Large intestine (tissue), 3 donors: Measurements from ENCODE around the gene CD200R1. TPM values are rescaled to one million over a fixed set of nuclear protein-coding genes. Genes with fewer than 3 reads are reported as not detected.
"Not testable (repeated sequence)": the region's sequence is repeated elsewhere in the genome, so short reads cannot be mapped to it uniquely, and the experiment has no call there.

Experiments
- DNase-seq, 2 donors: peaks; one replicate each; pipeline versions ENCODE4 v3.0.0 to v3.0.0-alpha.2; 2013
- H3K27ac ChIP-seq: one replicate; pipeline ENCODE4 v1.5.1; 2013; ENCODE audit warnings: low read length
- H3K27me3 ChIP-seq: 2 replicates; pipeline ENCODE4 v1.6.1; 2013; ENCODE audit warnings: low read length; ENCODE audit not compliant: control insufficient read depth, insufficient read depth
- H3K36me3 ChIP-seq: 2 replicates; pipeline ENCODE4 v1.6.1; 2013; ENCODE audit warnings: low read length; ENCODE audit not compliant: control insufficient read depth, insufficient read depth
- H3K4me1 ChIP-seq: one replicate; pipeline ENCODE4 v1.6.1; 2013; ENCODE audit warnings: low read length; ENCODE audit not compliant: control insufficient read depth, insufficient read depth
- H3K4me3 ChIP-seq: one replicate; pipeline ENCODE4 v1.5.1; 2013; ENCODE audit warnings: low read length
- H3K9me3 ChIP-seq: one replicate; pipeline ENCODE4 v1.6.1; 2013; ENCODE audit warnings: mild to moderate bottlenecking, low read depth, low read length, moderate library complexity; ENCODE audit not compliant: control insufficient read depth
- WGBS: methylation state at CpG from one replicate; pipeline ENCODE4 v1.1.5; 2013; ENCODE audit warnings: low lambda C conversion rate; ENCODE audit not compliant: insufficient coverage; 5-methylcytosine and 5-hydroxymethylcytosine counted together
- polyA plus RNA-seq: library from polyadenylated mRNA; unstranded; fragments of 120-200 nt; gene quantifications from one replicate; pipeline ENCODE4 v1.2.1, GENCODE V29; 2013

CD200R1 gene
- polyA plus RNA-seq, 1 donor = 1.7 TPM

DNA sequence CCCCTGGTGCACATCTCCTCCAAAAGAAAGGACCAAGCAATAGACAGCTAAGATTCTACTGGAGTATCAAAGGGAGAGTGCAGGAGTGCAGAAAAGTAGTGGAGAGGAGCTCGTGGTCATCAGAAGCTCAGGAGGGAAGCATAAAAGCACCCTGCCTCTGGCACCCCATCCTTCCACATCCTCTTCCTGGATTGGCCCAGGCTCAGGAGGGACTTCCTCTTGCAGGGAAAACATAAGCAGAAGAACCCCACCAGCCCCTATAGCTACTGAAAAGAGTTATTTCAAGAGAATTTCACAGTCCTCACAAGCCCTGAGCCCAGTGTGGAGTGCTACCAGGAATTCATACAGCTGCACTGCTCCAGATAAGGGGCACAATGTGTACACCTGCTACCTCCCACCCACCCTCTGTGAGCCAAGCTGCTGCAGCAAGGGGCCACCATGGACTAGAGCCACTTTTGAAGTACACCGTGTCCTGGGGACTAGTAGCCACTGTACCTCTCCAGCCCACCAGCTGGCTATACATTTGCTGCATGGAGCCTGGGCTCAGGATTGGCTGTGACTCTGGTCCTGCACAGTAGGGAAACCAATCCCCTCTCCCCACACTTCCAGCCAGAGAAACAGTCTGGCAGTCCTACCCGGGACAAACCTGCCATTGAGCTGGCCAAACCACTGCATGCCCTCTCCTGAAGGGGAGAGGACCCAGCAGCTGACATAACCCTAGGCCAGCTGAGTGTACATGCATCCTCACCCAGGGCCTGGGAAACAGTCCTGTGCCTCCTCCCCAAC is 43.0 kb downstream of the CD200R1 start:
- Histone ChIP-seq H3K36me3 (no peaks in the 10 kb centered on the region), H3K9me3 (no peaks in the 10 kb centered on the region), H3K27me3 (no peaks in the 10 kb centered on the region), H3K4me1 (no peaks in the 10 kb centered on the region), H3K4me3 (no peak overlapping the region), H3K27ac (no peak overlapping the region)
- DNase-seq = no peak
- WGBS = no CpG with 5 or more reads among the region's 3 CpGs

DNA sequence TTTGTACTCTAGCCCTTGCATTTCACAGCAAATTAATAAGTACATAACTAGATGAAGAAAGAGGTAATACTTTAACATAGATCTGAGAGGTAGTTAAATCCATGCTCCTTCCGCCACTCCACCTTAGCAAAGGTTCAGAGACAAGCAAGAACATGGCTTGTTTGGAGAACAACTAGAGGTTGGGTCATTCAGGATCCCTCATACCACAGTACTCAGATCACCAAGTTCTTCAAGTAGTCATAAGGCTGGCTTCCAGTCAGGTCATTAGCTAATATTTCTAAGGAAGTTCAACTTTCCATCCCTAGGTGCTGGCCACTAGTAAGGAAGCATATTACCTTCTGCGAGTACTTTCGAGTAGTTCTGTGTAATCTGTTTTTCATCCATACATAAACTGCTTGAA is 44.1 kb downstream of the CD200R1 start:
- 100% methylated on average over 1 of the region's 3 CpGs for WGBS

DNA sequence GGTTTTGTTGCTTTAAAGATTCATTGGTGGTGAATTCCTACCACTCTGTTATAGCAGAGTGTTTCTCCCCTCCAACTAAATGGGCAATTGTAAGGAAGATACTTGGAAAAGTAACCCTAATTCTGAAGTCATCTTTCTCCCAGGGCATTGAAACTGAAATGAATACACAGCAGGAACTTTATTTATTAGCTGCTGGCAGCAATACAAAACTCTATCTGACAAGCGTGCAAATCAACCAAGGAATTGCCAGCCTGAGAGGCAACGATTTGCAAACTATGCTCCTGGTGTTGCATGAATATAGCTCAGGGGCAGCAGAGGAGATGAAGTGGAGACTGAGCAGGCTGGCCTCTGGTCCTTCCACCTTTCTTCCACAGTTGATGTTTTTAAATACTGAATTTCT is 48.9 kb downstream of the CD200R1 start:
- Histone ChIP-seq H3K27me3 (no peaks in the 10 kb centered on the region), H3K27ac (no peak overlapping the region), H3K4me3 (no peak overlapping the region), H3K4me1 (no peaks in the 10 kb centered on the region), H3K9me3 (no peaks in the 10 kb centered on the region), H3K36me3 (no peaks in the 10 kb centered on the region)
- no CpG with 5 or more reads among the region's 2 CpGs for WGBS
- no peak for DNase-seq

More for the DNA sequence above, 44.1 kb downstream of the CD200R1 start:
- Histone ChIP-seq H3K9me3 (no peaks in the 10 kb centered on the region), H3K27me3 (no peaks in the 10 kb centered on the region), H3K4me3 (no peak overlapping the region), H3K36me3 (no peaks in the 10 kb centered on the region), H3K27ac (no peak overlapping the region), H3K4me1 (no peaks in the 10 kb centered on the region)
- no peak for DNase-seq

DNA sequence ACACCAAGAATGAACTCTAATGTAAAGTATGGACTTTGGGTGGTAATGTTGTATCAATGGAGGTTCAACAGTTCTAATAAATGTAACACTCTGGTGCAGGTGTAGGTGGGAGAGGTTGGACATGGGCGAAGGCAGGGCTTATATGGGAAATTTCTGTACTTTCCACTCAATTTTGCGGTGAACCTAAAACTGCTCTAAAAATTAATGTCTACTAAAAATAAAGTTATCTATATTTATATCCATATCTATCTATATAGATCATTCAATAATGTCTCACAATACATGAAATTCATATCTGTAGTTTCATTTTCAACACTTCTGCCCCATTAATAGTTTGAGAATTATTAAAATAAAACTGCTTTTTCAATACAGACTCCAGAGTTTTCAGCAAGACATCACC is 49.3 kb downstream of the CD200R1 start:
- H3K27me3 ChIP-seq = no peaks in the 10 kb centered on the region
- H3K36me3 ChIP-seq = no peaks in the 10 kb centered on the region
- H3K9me3 ChIP-seq = no peaks in the 10 kb centered on the region
- no peaks in the 10 kb centered on the region for H3K4me1 ChIP-seq
- H3K4me3 ChIP-seq = no peak overlapping the region
- WGBS = no CpG with 5 or more reads among the region's 2 CpGs
- H3K27ac ChIP-seq = no peak overlapping the region
- DNase-seq = no peak

DNA sequence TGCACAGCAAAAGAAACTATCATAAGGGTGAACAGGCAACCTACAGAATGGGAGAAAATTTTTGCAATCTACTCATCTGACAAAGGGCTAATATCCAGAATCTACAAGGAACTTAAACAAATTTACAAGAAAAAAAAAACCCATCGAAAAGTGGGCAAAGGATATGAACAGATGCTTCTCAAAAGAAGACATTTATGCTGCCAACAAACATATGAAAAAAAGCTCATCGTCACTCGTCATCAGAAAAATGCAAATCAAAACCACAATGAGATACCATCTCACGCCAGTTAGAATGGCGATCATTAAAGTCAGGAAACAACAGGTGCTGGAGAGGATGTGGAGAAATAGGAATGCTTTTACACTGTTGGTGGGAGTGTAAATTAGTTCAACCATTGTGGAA is 55.4 kb downstream of the CD200R1 start:
- not testable (repeated sequence) for H3K4me1 ChIP-seq, H3K27ac ChIP-seq, H3K4me3 ChIP-seq, H3K9me3 ChIP-seq, H3K36me3 ChIP-seq, H3K27me3 ChIP-seq, DNase-seq
- WGBS = no CpG with 5 or more reads among the region's 5 CpGs

DNA sequence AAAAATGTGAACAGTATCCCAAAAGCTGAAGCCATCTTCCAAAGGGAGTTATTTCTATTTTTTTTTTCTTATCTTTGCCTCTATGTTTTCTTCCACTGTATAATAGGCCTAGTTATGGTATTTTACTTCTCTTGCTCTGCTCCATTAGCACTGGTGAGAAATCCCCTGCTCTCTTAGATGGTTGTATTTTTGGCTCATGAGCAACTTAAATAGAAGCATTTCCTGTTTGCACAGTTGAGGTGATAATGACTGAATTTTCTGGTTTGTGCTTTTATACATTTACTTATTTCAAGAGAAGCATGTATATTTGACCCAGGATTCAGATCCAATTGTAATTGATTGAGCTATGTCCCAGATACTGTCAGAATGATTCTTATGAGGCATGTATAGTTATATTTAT is 66.7 kb downstream of the CD200R1 start:
- H3K27me3 ChIP-seq = no peaks in the 10 kb centered on the region
- H3K27ac ChIP-seq = no peak overlapping the region
- H3K9me3 ChIP-seq = no peaks in the 10 kb centered on the region
- H3K4me3 ChIP-seq = no peak overlapping the region
- H3K4me1 ChIP-seq = no peaks in the 10 kb centered on the region
- H3K36me3 ChIP-seq = no peaks in the 10 kb centered on the region
- no peak for DNase-seq

DNA sequence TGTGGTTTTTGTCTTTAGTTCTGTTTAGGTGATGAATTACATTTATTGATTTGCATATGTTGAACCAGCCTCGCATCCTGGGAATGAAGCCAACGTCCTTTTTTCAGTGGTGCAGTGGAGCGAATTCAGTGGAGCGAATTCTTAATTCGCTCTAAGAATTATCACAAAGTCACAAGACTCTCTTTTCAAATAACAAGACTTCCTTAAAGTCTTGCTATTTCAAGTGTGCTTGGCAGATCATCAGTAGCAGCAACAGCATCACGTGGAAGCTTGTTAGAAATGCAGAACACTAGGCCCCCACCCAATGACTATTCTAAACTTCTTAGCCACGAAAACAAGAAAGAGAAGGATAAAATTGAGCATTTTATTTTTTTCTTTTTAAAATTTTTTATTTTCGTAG is 70.1 kb downstream of the CD200R1 start:
- 80% methylated on average over 2 of the region's 8 CpGs for WGBS

DNA sequence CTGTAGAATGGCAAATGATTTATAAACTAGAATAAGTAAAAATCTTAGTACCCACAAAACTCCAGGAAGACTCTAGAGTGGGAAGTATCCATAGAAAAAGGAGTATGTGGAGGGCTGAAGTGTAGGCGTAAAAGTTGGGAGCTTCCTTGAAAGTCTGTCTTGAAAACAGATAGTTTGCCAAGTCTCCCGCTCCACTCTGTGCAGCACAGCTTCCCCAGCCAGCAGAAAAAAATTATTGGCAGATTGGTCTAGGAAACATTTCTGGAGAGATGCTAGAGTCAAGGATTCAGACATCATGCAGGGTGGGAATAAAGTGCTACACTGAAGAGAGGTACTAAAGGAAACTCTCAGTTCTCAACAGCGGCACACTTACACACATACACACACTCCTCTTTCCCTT is 74.8 kb downstream of the CD200R1 start:
- H3K9me3 ChIP-seq = no peaks in the 10 kb centered on the region
- H3K4me3 ChIP-seq = no peak overlapping the region
- no peak for DNase-seq
- no peak overlapping the region for H3K27ac ChIP-seq
- no peaks in the 10 kb centered on the region for H3K27me3 ChIP-seq
- WGBS = 70% methylated on average over 2 of the region's 3 CpGs
- H3K4me1 ChIP-seq = no peaks in the 10 kb centered on the region
- no peaks in the 10 kb centered on the region for H3K36me3 ChIP-seq

More for the DNA sequence above, 70.1 kb downstream of the CD200R1 start:
- Histone ChIP-seq H3K27ac (no peak overlapping the region), H3K4me1 (no peaks in the 10 kb centered on the region), H3K27me3 (no peaks in the 10 kb centered on the region), H3K4me3 (no peak overlapping the region), H3K36me3 (no peaks in the 10 kb centered on the region), H3K9me3 (no peaks in the 10 kb centered on the region)
- DNase-seq = no peak

DNA sequence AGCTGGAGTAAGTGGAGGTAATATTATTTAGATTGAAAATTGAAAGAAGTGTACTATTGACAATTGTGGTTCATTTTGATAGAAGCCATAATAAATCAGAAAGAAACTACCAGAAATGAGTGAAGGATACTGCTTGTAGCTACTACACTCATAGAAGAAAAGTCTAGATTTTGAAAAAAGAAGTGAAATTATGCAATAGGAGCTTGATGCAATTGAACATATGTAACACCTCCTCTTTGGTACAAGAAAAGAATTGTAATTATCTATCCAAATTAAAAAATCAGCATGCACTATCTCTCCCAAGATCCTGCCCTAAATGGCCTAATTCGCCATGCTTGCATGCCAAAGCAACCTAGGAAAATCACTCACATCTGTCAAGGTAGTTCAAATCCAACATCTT is 77.1 kb downstream of the CD200R1 start:
- H3K4me1 ChIP-seq = no peaks in the 10 kb centered on the region
- H3K27ac ChIP-seq = no peak overlapping the region
- no peaks in the 10 kb centered on the region for H3K9me3 ChIP-seq
- 80% methylated on average over 1 of the region's 1 CpG for WGBS
- no peaks in the 10 kb centered on the region for H3K36me3 ChIP-seq
- no peak for DNase-seq
- H3K4me3 ChIP-seq = no peak overlapping the region
- H3K27me3 ChIP-seq = no peaks in the 10 kb centered on the region

DNA sequence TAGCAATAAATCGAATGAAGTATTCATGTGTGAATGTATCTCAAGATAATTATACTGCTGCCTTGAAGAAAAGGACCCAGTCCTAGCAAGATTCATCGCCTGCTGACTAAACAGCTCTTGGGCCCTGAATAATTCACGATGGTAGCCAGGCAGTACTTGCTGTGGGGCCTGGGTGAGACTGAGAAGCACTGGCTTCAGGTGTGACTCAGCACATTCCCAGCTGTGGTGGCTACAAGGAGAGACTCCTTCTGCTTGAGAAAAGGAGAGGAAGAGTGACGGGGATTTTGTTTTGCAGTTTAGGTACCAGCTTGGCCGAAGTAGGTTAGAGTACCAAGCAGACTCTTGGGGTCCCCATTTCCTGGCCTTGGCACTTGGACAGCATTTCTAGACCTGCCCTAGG is 80.6 kb downstream of the CD200R1 start:
- Histone ChIP-seq H3K36me3 (no peaks in the 10 kb centered on the region), H3K27me3 (no peaks in the 10 kb centered on the region), H3K4me3 (no peak overlapping the region), H3K27ac (no peak overlapping the region), H3K9me3 (no peaks in the 10 kb centered on the region), H3K4me1 (no peaks in the 10 kb centered on the region)
- DNase-seq = no peak
- 80% methylated on average over 1 of the region's 5 CpGs for WGBS

DNA sequence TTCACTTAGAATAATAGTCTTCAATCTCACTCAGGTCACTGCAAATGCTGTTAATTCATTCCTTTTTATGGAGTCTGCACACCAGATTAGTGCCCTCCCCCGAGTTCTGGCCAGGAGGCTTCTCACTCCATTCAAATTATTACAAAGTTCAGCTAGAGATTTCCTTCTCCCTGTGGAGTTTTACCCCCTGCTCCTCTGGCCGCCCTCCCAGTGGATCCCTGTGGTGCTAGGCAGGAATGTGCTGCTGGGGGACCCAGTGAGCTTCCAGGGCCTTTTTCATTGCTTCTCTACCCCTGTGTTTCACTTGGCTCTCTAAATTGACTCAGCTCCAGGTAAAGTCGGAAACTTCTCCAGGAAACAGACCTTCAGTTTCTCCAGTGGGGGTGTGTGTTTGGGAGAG is 85.5 kb downstream of the CD200R1 start:
- Histone ChIP-seq H3K4me1 (no peaks in the 10 kb centered on the region), H3K36me3 (no peaks in the 10 kb centered on the region), H3K4me3 (no peak overlapping the region), H3K27ac (no peak overlapping the region), H3K27me3 (no peaks in the 10 kb centered on the region), H3K9me3 (no peaks in the 10 kb centered on the region)
- WGBS = no CpG with 5 or more reads among the region's 3 CpGs
- no peak for DNase-seq
